Keratinocyte (primary cell): Measurements from ENCODE around the gene EMILIN3. TPM values are rescaled to one million over a fixed set of nuclear protein-coding genes. Genes with fewer than 3 reads are reported as not detected.

Experiments
- DNase-seq: peaks from one replicate; pipeline ENCODE4 v3.0.0-alpha.2; 2011; ENCODE audit warnings: low read depth, missing footprints, low spot score
- FAIRE-seq: peaks from 2 replicates; lab custom pipeline; 2011; peaks lifted over from hg19 to GRCh38; lab: Jason Lieb, UNC
- H2AFZ ChIP-seq: 2 replicates; pipeline ENCODE4 v1.6.0; 2012; ENCODE audit warnings: low read length, control low read depth, inconsistent platforms; ENCODE audit not compliant: control insufficient read depth
- H3K27ac ChIP-seq: 2 replicates; pipeline ENCODE4 v1.5.1; 2011; ENCODE audit warnings: low read length; ENCODE audit not compliant: control insufficient read depth, insufficient read depth
- H3K27me3 ChIP-seq: 3 replicates; pipeline ENCODE4 v1.6.0; 2011; ENCODE audit warnings: low read length; ENCODE audit not compliant: control insufficient read depth, insufficient read depth; ENCODE audit errors: extremely low read depth
- H3K36me3 ChIP-seq, 2 experiments: 2 replicates in 1 of 2; 3 replicates in 1 of 2; pipeline ENCODE4 v1.5.1; 2011; ENCODE audit warnings: low read length in 2 of 2, mild to moderate bottlenecking in 1 of 2; ENCODE audit not compliant: control insufficient read depth in 2 of 2, insufficient read depth in 2 of 2; ENCODE audit errors: extremely low read depth in 1 of 2
- H3K4me1 ChIP-seq: 3 replicates; pipeline ENCODE4 v1.5.1; 2011; ENCODE audit warnings: low read length; ENCODE audit not compliant: control insufficient read depth, insufficient read depth; ENCODE audit errors: extremely low read depth
- H3K4me2 ChIP-seq: 3 replicates; pipeline ENCODE4 v1.6.0; 2011; ENCODE audit warnings: low read depth, low read length; ENCODE audit not compliant: control insufficient read depth, insufficient read depth; ENCODE audit errors: extremely low read depth
- H3K4me3 ChIP-seq, 3 experiments: fragments of 200-600 bp in 1 of 3; sonication (generic) in 1 of 3; 2 replicates in 2 of 3; 3 replicates in 1 of 3; pipeline ENCODE4 v1.5.1; 2011 to 2016; ENCODE audit warnings: low read length in 3 of 3, mild to moderate bottlenecking in 3 of 3, control low read depth in 2 of 3, inconsistent platforms in 1 of 3, low read depth in 1 of 3, mixed read lengths in 1 of 3, mixed run types in 1 of 3, moderate library complexity in 1 of 3; ENCODE audit not compliant: control insufficient read depth in 2 of 3, insufficient read depth in 2 of 3; ENCODE audit errors: extremely low read depth in 1 of 3
- H3K79me2 ChIP-seq: 2 replicates; pipeline ENCODE4 v1.6.0; 2012; ENCODE audit warnings: low read length; ENCODE audit not compliant: control insufficient read depth, insufficient read depth
- H3K9ac ChIP-seq: 3 replicates; pipeline ENCODE4 v1.6.0; 2011; ENCODE audit warnings: low read length; ENCODE audit not compliant: control insufficient read depth, insufficient read depth; ENCODE audit errors: extremely low read depth
- H3K9me1 ChIP-seq: 3 replicates; pipeline ENCODE4 v1.6.0; 2011; ENCODE audit warnings: low read length; ENCODE audit not compliant: control insufficient read depth, insufficient read depth; ENCODE audit errors: extremely low read depth
- H3K9me3 ChIP-seq: 2 replicates; pipeline ENCODE4 v1.5.1; 2012; ENCODE audit warnings: low read depth, low read length; ENCODE audit not compliant: control insufficient read depth
- H4K20me1 ChIP-seq: 3 replicates; pipeline ENCODE4 v1.6.0; 2011; ENCODE audit warnings: low read length; ENCODE audit not compliant: control insufficient read depth, insufficient read depth; ENCODE audit errors: extremely low read depth
- EZH2 ChIP-seq: IDR thresholded peaks from one replicate; pipeline ENCODE4 v1.6.1; 2012; ENCODE audit warnings: inconsistent platforms, mild to moderate bottlenecking, low read length, moderate library complexity
- dilution Hi-C: fragments of 300-500 bp; cut with MboI; formaldehyde crosslinking; loops from one replicate; pipeline ENCODE4 v1.7.0; 2020; ENCODE audit warnings: low sequenced_read_pairs; ENCODE audit not compliant: extremely low pct_ligation_motif_present
- polyA plus RNA-seq, 5 experiments: library from polyadenylated mRNA; depleted of rRNA in 3 of 5; stranded (reverse) in 3 of 5; stranded (forward) in 1 of 5; unstranded in 1 of 5; fragments of >200 nt; gene quantifications; 1 replicate in 1 of 5; 2 replicates in 3 of 5; 3 replicates in 1 of 5; pipeline versions ENCODE4 v1.2.1 to v1.2.3, GENCODE V29; 2011 to 2012; ENCODE audit warnings: missing spikeins in 2 of 5, low read depth in 1 of 5, low replicate concordance in 1 of 5
- TF ChIP-seq, protein P1 (sequence below), 3 experiments: IDR thresholded peaks in 1 of 3; conservative IDR thresholded peaks in 1 of 3; optimal IDR thresholded peaks in 1 of 3; 2 replicates in 2 of 3; 3 replicates in 1 of 3; pipeline versions ENCODE3 to v1.5.1; 2011; ENCODE audit warnings: low read length in 3 of 3, mild to moderate bottlenecking in 3 of 3, moderate library complexity in 2 of 3, control low read depth in 1 of 3, inconsistent platforms in 1 of 3; ENCODE audit not compliant: insufficient read depth in 2 of 3; ENCODE audit errors: extremely low read depth in 1 of 3

EMILIN3 gene
- polyA plus RNA-seq, 1 donor (not counting 4 experiments of a cell fraction or from before 2014, with no cell fraction given): not detected

- Histone ChIP-seq H2AFZ (no peak overlapping the region), H3K4me3 (no peak overlapping the region), H3K36me3 (peaks cover 15 to 17% of the 10 kb centered on the region in 2 experiments), H3K9me3 (no peaks in the 10 kb centered on the region), H3K27ac (no peak overlapping the region), H4K20me1 (no peaks in the 10 kb centered on the region), H3K79me2 (peaks cover 18% of the 10 kb centered on the region), H3K9ac (no peak overlapping the region), H3K4me1 (peaks cover 14% of the 10 kb centered on the region), H3K27me3 (no peaks in the 10 kb centered on the region), H3K9me1 (no peaks in the 10 kb centered on the region), H3K4me2 (no peak overlapping the region)
- no peak for TF ChIP-seq EZH2
- TF ChIP-seq, protein P1, sequence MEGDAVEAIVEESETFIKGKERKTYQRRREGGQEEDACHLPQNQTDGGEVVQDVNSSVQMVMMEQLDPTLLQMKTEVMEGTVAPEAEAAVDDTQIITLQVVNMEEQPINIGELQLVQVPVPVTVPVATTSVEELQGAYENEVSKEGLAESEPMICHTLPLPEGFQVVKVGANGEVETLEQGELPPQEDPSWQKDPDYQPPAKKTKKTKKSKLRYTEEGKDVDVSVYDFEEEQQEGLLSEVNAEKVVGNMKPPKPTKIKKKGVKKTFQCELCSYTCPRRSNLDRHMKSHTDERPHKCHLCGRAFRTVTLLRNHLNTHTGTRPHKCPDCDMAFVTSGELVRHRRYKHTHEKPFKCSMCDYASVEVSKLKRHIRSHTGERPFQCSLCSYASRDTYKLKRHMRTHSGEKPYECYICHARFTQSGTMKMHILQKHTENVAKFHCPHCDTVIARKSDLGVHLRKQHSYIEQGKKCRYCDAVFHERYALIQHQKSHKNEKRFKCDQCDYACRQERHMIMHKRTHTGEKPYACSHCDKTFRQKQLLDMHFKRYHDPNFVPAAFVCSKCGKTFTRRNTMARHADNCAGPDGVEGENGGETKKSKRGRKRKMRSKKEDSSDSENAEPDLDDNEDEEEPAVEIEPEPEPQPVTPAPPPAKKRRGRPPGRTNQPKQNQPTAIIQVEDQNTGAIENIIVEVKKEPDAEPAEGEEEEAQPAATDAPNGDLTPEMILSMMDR (optimal IDR thresholded peaks at IDR 0.05 in 1 of 3, IDR thresholded peaks at IDR 0.05 in 1 of 3, conservative IDR thresholded peaks at IDR 0.05 in 1 of 3; ENCODE audit: extremely low read depth in 1 of 3, insufficient read depth in 2 of 3, low read length in 3 of 3): no peak
- dilution Hi-C loops: no loop called here
- FAIRE-seq (no peak), DNase-seq (no peak)
These were observed 21.5 kb downstream of the EMILIN3 start for GRCh38 chr20:41344938-41345728.

DNA sequence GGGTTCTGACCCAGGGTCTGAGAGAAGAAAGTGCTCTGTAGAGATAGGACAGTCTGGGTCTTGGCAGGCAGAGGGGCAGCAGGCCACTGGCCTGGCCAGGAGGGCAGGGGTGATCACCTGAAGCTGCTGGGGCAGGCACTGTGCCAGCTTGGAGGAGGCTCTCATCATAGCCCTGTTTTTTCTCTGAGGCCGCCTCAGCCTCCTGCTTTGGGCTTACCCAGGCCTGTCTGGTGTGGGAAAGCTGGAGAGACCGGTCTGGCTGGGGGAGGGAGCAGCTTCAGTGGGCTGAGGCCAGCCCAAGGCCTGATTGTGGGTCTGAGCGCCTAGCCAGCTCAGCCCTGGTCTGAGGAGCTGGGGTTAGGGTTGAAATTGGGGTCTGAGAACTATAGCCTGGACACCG, 22.1 kb downstream of the EMILIN3 start:
- no peak for TF ChIP-seq EZH2
- TF ChIP-seq, protein P1 (optimal IDR thresholded peaks at IDR 0.05 in 1 of 3, IDR thresholded peaks at IDR 0.05 in 1 of 3, conservative IDR thresholded peaks at IDR 0.05 in 1 of 3; ENCODE audit: extremely low read depth in 1 of 3, insufficient read depth in 2 of 3, low read length in 3 of 3): no peak
- H2AFZ ChIP-seq: no peak overlapping the region
- H3K9me1 ChIP-seq: no peaks in the 10 kb centered on the region
- no peak for DNase-seq
- H3K4me1 ChIP-seq: peaks cover 19% of the 10 kb centered on the region
- H3K27me3 ChIP-seq: no peaks in the 10 kb centered on the region
- no peak overlapping the region for H3K27ac ChIP-seq
- no peaks in the 10 kb centered on the region for H3K9me3 ChIP-seq
- peaks cover 13 to 15% of the 10 kb centered on the region in 2 experiments for H3K36me3 ChIP-seq
- no peak overlapping the region for H3K9ac ChIP-seq
- H3K4me3 ChIP-seq: no peak overlapping the region
- peaks cover 18% of the 10 kb centered on the region for H3K79me2 ChIP-seq
- H3K4me2 ChIP-seq: no peak overlapping the region
- FAIRE-seq: no peak
- H4K20me1 ChIP-seq: no peaks in the 10 kb centered on the region
- dilution Hi-C loops: no loop called here
